Astrocyte (in vitro differentiated cells and primary cell): Measurements from ENCODE around the gene ARHGAP28. TPM values are rescaled to one million over a fixed set of nuclear protein-coding genes. Genes with fewer than 3 reads are reported as not detected.

ENCODE experiments used
- DNase-seq: peaks from one replicate; pipeline ENCODE4 v3.0.0-alpha.2; 2010; ENCODE audit warnings: low read depth
- FAIRE-seq: peaks from 2 replicates; lab custom pipeline; 2011; peaks lifted over from hg19 to GRCh38; lab: Jason Lieb, UNC
- H2AFZ ChIP-seq: 2 replicates; pipeline ENCODE4 v1.6.0; 2012; ENCODE audit warnings: low read depth, low read length, inconsistent platforms
- H3K27ac ChIP-seq: 2 replicates; pipeline ENCODE4 v1.5.1; 2011; ENCODE audit warnings: low read depth, low read length, inconsistent platforms
- H3K27me3 ChIP-seq: 2 replicates; pipeline ENCODE4 v1.6.0; 2011; ENCODE audit warnings: low read length, inconsistent platforms; ENCODE audit not compliant: insufficient read depth
- H3K36me3 ChIP-seq: 2 replicates; pipeline ENCODE4 v1.5.1; 2011; ENCODE audit warnings: low read length, inconsistent platforms; ENCODE audit not compliant: insufficient read depth
- H3K4me1 ChIP-seq: 2 replicates; pipeline ENCODE4 v1.5.1; 2011; ENCODE audit warnings: low read length, inconsistent platforms; ENCODE audit not compliant: insufficient read depth
- H3K4me2 ChIP-seq: 2 replicates; pipeline ENCODE4 v1.6.0; 2012; ENCODE audit warnings: low read length, inconsistent platforms
- H3K4me3 ChIP-seq: 2 replicates; pipeline ENCODE4 v1.5.1; 2011; ENCODE audit warnings: low read depth, mild to moderate bottlenecking, low read length, inconsistent platforms; ENCODE audit not compliant: insufficient read depth
- H3K79me2 ChIP-seq: 2 replicates; pipeline ENCODE4 v1.6.0; 2012; ENCODE audit warnings: mild to moderate bottlenecking, low read length, inconsistent platforms; ENCODE audit not compliant: insufficient read depth
- H3K9ac ChIP-seq: 2 replicates; pipeline ENCODE4 v1.6.0; 2012; ENCODE audit warnings: mild to moderate bottlenecking, low read length, inconsistent platforms
- H3K9me3 ChIP-seq: 2 replicates; pipeline ENCODE4 v1.5.1; 2012; ENCODE audit warnings: low read depth, mild to moderate bottlenecking, low read length, inconsistent platforms; ENCODE audit not compliant: insufficient read depth
- H4K20me1 ChIP-seq: 2 replicates; pipeline ENCODE4 v1.6.0; 2012; ENCODE audit warnings: low read length, inconsistent platforms; ENCODE audit not compliant: insufficient read depth
- H3K27ac Mint-ChIP-seq: one replicate; pipeline ENCODE4 v1.8.0; 2021; ENCODE audit warnings: mild to moderate bottlenecking, mixed read lengths; ENCODE audit not compliant: unreplicated experiment
- H3K27me3 Mint-ChIP-seq: one replicate; pipeline ENCODE4 v1.8.0; 2021; ENCODE audit warnings: low read depth, mixed read lengths; ENCODE audit not compliant: unreplicated experiment
- H3K36me3 Mint-ChIP-seq: one replicate; pipeline ENCODE4 v1.8.0; 2021; ENCODE audit warnings: low read depth, mixed read lengths; ENCODE audit not compliant: unreplicated experiment
- H3K4me1 Mint-ChIP-seq: one replicate; pipeline ENCODE4 v1.8.0; 2021; ENCODE audit warnings: low read depth, mixed read lengths; ENCODE audit not compliant: unreplicated experiment
- H3K4me3 Mint-ChIP-seq: one replicate; pipeline ENCODE4 v1.8.0; 2021; ENCODE audit warnings: mild to moderate bottlenecking, moderate library complexity, mixed read lengths; ENCODE audit not compliant: unreplicated experiment
- H3K9me3 Mint-ChIP-seq: one replicate; pipeline ENCODE4 v1.8.0; 2021; ENCODE audit warnings: mild to moderate bottlenecking, mixed read lengths; ENCODE audit not compliant: unreplicated experiment
- CTCF ChIP-seq: IDR thresholded peaks from 2 replicates; pipeline ENCODE4 v1.5.1; 2011; ENCODE audit warnings: low read depth, mild to moderate bottlenecking, inconsistent platforms, low read length, moderate library complexity; ENCODE audit not compliant: insufficient read depth
- EZH2 ChIP-seq: IDR thresholded peaks from 2 replicates; pipeline ENCODE4 v1.6.1; 2012; ENCODE audit warnings: mild to moderate bottlenecking, low read length, inconsistent platforms; ENCODE audit not compliant: insufficient read depth
- total RNA-seq: library from RNA; stranded (reverse); gene quantifications from 2 replicates; pipeline ENCODE4 v1.2.1, GENCODE V29; 2021

Gene ARHGAP28
- total RNA-seq, 1 donor from 2014 or later: 15.5 TPM

- no peak overlapping the region for H2AFZ ChIP-seq
- H3K9ac ChIP-seq: no peak overlapping the region
- H3K36me3 ChIP-seq: no peaks in the 10 kb centered on the region
- H3K4me2 ChIP-seq: no peak overlapping the region
- no peaks in the 10 kb centered on the region for H3K9me3 Mint-ChIP-seq
- no peaks in the 10 kb centered on the region for H3K36me3 Mint-ChIP-seq
- H4K20me1 ChIP-seq: no peaks in the 10 kb centered on the region
- no peak for FAIRE-seq
- no peak for TF ChIP-seq CTCF
- TF ChIP-seq EZH2: no peak
- H3K9me3 ChIP-seq: no peaks in the 10 kb centered on the region
- H3K27ac ChIP-seq: no peak overlapping the region
- DNase-seq: no peak
- no peak overlapping the region for H3K27ac Mint-ChIP-seq
- H3K27me3 ChIP-seq: no peaks in the 10 kb centered on the region
- H3K4me1 Mint-ChIP-seq: peaks cover 4% of the 10 kb centered on the region
- no peak overlapping the region for H3K4me3 Mint-ChIP-seq
- no peaks in the 10 kb centered on the region for H3K4me1 ChIP-seq
- no peak overlapping the region for H3K4me3 ChIP-seq
- H3K79me2 ChIP-seq: no peaks in the 10 kb centered on the region
- no peaks in the 10 kb centered on the region for H3K27me3 Mint-ChIP-seq
Observed at GRCh38 chr18:6793986-6794385, 64.5 kb downstream of the ARHGAP28 start.

GRCh38 chr18:6795307-6795706 lies 65.8 kb downstream of the ARHGAP28 start:
- peaks cover 1% of the 10 kb centered on the region for H3K9me3 Mint-ChIP-seq
- H3K79me2 ChIP-seq: no peaks in the 10 kb centered on the region
- H3K36me3 ChIP-seq: no peaks in the 10 kb centered on the region
- FAIRE-seq: no peak
- no peak overlapping the region for H3K4me2 ChIP-seq
- H3K4me3 ChIP-seq: no peak overlapping the region
- H3K27me3 Mint-ChIP-seq: no peaks in the 10 kb centered on the region
- H2AFZ ChIP-seq: no peak overlapping the region
- no peak overlapping the region for H3K9ac ChIP-seq
- no peaks in the 10 kb centered on the region for H3K4me1 ChIP-seq
- TF ChIP-seq EZH2: no peak
- no peak for TF ChIP-seq CTCF
- no peak overlapping the region for H3K4me3 Mint-ChIP-seq
- no peak overlapping the region for H3K27ac Mint-ChIP-seq
- H3K4me1 Mint-ChIP-seq: peaks cover 4% of the 10 kb centered on the region
- H3K27ac ChIP-seq: no peak overlapping the region
- no peaks in the 10 kb centered on the region for H3K27me3 ChIP-seq
- H4K20me1 ChIP-seq: no peaks in the 10 kb centered on the region
- no peak for DNase-seq
- H3K9me3 ChIP-seq: no peaks in the 10 kb centered on the region
- H3K36me3 Mint-ChIP-seq: no peaks in the 10 kb centered on the region

GRCh38 chr18:6796511-6796910 lies 67.0 kb downstream of the ARHGAP28 start:
- Histone ChIP-seq H4K20me1 (no peaks in the 10 kb centered on the region), H3K4me1 (no peaks in the 10 kb centered on the region), H3K36me3 (no peaks in the 10 kb centered on the region), H3K27ac (no peak overlapping the region), H3K9me3 (no peaks in the 10 kb centered on the region), H3K9ac (no peak overlapping the region), H3K4me2 (no peak overlapping the region), H3K27me3 (no peaks in the 10 kb centered on the region), H3K4me3 (no peak overlapping the region), H3K79me2 (no peaks in the 10 kb centered on the region), H2AFZ (no peak overlapping the region)
- H3K27me3 Mint-ChIP-seq: no peaks in the 10 kb centered on the region
- H3K4me1 Mint-ChIP-seq: peaks cover 4% of the 10 kb centered on the region
- FAIRE-seq (no peak), DNase-seq (no peak)
- H3K9me3 Mint-ChIP-seq: peaks cover 4% of the 10 kb centered on the region
- H3K4me3 Mint-ChIP-seq: no peak overlapping the region
- TF ChIP-seq CTCF: no peak
- no peak for TF ChIP-seq EZH2
- no peaks in the 10 kb centered on the region for H3K36me3 Mint-ChIP-seq
- H3K27ac Mint-ChIP-seq: no peak overlapping the region
